Upper lobe of right lung (tissue), 1 donor: ENCODE data around the gene ARPP19. TPM values are rescaled to one million over a fixed set of nuclear protein-coding genes. Genes with fewer than 3 reads are reported as not detected.

ENCODE experiments used
- ATAC-seq: fragments of 200-7000 bp; cut with Tn5 transposase; one replicate; pipeline ENCODE4 v1.9.1; 2020; ENCODE audit warnings: mild to moderate bottlenecking, moderate library complexity
- DNase-seq: peaks from one replicate; pipeline ENCODE4 v3.0.0-alpha.2; 2020
- H3K27ac ChIP-seq: fragments of 200-600 bp; one replicate; pipeline ENCODE4 v1.8.0; 2022
- H3K27me3 ChIP-seq: fragments of 200-600 bp; one replicate; pipeline ENCODE4 v1.8.0; 2022; ENCODE audit warnings: mild to moderate bottlenecking
- H3K36me3 ChIP-seq: fragments of 200-600 bp; one replicate; pipeline ENCODE4 v1.8.0; 2022
- H3K4me1 ChIP-seq: fragments of 200-600 bp; one replicate; pipeline ENCODE4 v1.8.0; 2022
- H3K4me3 ChIP-seq: fragments of 200-600 bp; one replicate; pipeline ENCODE4 v1.8.0; 2022; ENCODE audit warnings: mild to moderate bottlenecking
- H3K9me3 ChIP-seq: fragments of 200-600 bp; one replicate; pipeline ENCODE4 v1.8.0; 2022
- intact Hi-C: fragments of 100-400 bp; cut with DNase I; formaldehyde crosslinking; loops from one replicate; pipeline ENCODE4 v1.11.0; 2022
- total RNA-seq: library from RNA; stranded (reverse); fragmentation: NEBNext Ultra II Directional; extraction: Animal tissue kit (Norgen Biotek cat#: 25700); gene quantifications from one replicate; pipeline ENCODE4 v1.2.1, GENCODE V29; 2021
- TF ChIP-seq, protein P1 (sequence below): fragments of 200-600 bp; IDR thresholded peaks from one replicate; pipeline ENCODE4 v1.8.0; 2022; ENCODE audit warnings: antibody characterized with exemption
- donor health status: DM: no; HTN: yes; CAD: no; lungs with severe emphysema.

Gene ARPP19
- total RNA-seq, 1 donor from 2014 or later: 156 TPM

DNA sequence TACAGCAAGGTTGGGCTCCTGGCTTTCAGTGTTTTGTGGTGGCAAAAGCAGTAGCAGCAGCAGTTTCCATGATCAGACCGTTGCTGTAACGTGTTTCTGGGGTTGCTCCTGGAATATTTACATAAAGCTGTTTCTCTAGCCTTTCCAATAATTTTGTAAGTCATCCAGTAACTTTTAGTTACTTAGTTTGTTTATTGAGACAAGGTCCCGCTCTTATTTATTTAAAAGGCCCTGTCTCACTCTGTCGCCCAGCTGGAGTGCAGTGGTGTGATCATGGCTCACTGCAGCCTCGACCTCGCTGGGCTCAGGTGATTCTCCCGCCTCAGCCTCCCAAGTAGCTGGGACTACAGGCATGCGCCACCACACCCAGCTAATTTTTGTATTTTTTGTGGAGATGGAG lies 31.4 kb downstream of the ARPP19 start:
- no peaks in the 10 kb centered on the region for H3K36me3 ChIP-seq
- ATAC-seq (no peak), DNase-seq (no peak)
- H3K27me3 ChIP-seq: no peaks in the 10 kb centered on the region
- TF ChIP-seq, protein P1, sequence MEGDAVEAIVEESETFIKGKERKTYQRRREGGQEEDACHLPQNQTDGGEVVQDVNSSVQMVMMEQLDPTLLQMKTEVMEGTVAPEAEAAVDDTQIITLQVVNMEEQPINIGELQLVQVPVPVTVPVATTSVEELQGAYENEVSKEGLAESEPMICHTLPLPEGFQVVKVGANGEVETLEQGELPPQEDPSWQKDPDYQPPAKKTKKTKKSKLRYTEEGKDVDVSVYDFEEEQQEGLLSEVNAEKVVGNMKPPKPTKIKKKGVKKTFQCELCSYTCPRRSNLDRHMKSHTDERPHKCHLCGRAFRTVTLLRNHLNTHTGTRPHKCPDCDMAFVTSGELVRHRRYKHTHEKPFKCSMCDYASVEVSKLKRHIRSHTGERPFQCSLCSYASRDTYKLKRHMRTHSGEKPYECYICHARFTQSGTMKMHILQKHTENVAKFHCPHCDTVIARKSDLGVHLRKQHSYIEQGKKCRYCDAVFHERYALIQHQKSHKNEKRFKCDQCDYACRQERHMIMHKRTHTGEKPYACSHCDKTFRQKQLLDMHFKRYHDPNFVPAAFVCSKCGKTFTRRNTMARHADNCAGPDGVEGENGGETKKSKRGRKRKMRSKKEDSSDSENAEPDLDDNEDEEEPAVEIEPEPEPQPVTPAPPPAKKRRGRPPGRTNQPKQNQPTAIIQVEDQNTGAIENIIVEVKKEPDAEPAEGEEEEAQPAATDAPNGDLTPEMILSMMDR: no peak
- no peaks in the 10 kb centered on the region for H3K9me3 ChIP-seq
- H3K4me1 ChIP-seq: no peaks in the 10 kb centered on the region
- H3K27ac ChIP-seq: no peak overlapping the region
- no peak overlapping the region for H3K4me3 ChIP-seq
- intact Hi-C loops: no loop called here

DNA sequence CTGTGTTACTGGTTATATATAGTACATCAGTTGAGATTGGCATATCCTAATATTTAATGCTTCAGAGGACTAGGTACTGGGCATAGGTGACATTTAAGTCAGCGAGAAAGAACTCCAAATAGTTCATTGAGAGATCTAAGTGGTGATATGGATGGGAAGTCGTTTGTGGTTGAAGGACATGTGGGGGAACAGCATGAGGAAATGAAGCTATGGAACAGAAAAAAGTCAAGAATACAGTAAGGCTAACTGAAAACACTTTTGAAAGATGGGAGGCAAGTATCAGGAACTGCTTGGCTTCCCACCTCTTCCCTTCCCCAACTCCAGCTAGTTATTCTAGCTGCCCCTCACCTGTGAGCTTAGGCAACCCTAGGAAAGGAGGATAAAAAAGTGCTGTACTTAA lies 36.4 kb downstream of the ARPP19 start:
- ATAC-seq (no peak), DNase-seq (no peak)
- Histone ChIP-seq H3K36me3 (no peaks in the 10 kb centered on the region), H3K27ac (no peak overlapping the region), H3K9me3 (no peaks in the 10 kb centered on the region), H3K4me3 (no peak overlapping the region), H3K4me1 (peaks cover 16% of the 10 kb centered on the region), H3K27me3 (peaks cover 6% of the 10 kb centered on the region)
- TF ChIP-seq, protein P1: no peak
- intact Hi-C loops: no loop called here

DNA sequence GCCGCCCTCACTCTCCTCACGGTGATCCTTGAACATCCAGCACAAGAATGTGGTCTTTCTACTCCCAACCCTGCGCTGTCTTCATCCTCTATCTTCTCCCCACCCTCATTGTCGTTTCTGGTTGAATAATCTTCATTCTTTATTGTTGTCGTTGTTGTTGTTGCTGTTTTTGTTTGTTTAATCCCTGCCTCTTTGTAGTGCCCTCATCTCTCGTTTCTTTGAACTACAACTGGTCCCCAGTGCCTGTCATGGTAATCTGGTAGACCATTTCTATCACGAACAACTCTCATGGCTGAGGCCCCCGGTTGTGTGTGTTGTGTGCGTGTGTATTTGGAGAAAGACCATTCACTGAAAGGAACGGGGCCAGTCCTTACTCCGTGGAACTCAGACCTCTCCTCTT lies 38.9 kb downstream of the ARPP19 start:
- ATAC-seq (no peak), DNase-seq (no peak)
- H3K9me3 ChIP-seq: no peaks in the 10 kb centered on the region
- peaks cover 6% of the 10 kb centered on the region for H3K27me3 ChIP-seq
- TF ChIP-seq, protein P1: no peak
- H3K4me1 ChIP-seq: peaks cover 16% of the 10 kb centered on the region
- no peak overlapping the region for H3K4me3 ChIP-seq
- H3K36me3 ChIP-seq: no peaks in the 10 kb centered on the region
- no peak overlapping the region for H3K27ac ChIP-seq
- intact Hi-C loops: no loop called here

DNA sequence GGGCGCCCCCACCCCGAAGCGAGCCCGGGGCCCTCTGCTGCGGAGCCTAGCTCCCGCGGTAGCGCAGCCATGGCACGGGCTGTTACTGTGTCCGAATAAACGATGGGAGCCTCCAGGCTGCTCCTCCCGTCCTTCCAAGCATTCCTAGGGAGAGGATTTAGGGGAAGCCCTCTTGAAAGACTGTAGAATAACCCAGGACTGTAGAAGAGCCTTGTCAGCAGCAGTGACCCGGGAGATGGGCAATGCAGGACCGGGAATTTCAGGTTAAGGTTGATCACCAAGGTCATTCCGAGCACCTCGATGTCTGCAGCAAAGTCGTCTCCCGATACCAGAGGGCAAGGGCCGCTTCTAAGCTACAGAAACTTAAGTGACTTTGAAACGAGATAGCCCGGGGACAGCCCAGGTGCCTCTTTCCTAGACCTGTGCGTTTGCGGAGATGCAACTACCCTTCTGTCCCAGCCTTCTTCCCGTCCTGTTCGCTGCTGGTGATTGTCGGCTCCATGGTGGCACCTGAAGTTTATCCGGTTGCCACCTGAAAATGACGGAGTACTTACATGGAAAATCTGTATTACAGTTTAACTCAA lies 39.4 kb downstream of the ARPP19 start:
- H3K9me3 ChIP-seq: no peaks in the 10 kb centered on the region
- intact Hi-C loops: no loop called here
- H3K27ac ChIP-seq: peak overlapping the region; percentile 67
- H3K36me3 ChIP-seq: no peaks in the 10 kb centered on the region
- peak overlapping the region; percentile 68 for H3K4me3 ChIP-seq
- TF ChIP-seq, protein P1: no peak
- peaks cover 16% of the 10 kb centered on the region for H3K4me1 ChIP-seq
- H3K27me3 ChIP-seq: peaks cover 6% of the 10 kb centered on the region
- no peak for DNase-seq
- no peak for ATAC-seq

DNA sequence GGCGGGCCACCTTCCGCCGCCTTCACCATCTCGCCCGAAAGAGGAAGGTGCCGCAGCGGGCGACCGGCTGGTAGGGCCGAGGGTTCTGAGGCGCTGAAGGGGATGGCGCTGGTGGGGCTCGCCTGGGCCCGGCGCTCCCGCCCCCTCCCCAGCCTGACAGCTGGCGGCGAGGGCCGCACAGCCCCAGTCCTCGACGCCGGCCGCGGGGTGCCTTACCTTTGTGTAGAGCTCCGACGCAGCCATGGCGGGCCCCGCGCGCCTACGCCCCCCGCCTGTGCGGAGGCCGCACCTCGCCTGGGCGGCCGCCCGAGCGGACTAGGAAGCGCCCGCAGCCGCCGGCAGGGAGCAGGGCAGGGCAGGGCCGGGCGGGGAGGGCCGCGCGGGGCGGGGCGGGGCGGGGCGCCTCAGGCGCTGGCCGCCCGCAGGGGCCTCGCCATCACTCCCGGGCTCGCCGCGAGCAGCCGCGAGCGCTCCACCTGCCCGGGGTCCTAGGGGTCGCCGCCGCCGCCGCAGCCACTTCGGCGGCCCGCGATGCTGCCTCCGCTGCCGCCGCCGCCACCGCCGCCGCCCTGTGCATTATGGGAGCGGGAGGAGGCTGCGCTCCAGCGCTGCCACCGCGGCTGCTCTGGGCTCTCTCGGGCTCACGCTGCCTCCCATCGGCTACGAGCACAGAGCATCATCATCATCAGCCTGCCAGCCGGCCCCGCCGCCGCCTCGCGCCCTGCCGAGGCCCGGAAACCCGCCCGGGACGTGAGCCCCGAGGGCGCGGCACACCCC lies 40.1 kb downstream of the ARPP19 start, which contains the start of gene MYO5A:
TSS of gene MYO5A (minus strand) at position 317 of the 777 bp plus-strand sequence. CDS start at position 243, 74 bp downstream.
- TF ChIP-seq, protein P1: no peak
- DNase-seq (peak; percentile 88), ATAC-seq (peak; percentile 94)
- Histone ChIP-seq H3K36me3 (no peaks in the 10 kb centered on the region), H3K4me1 (peaks cover 16% of the 10 kb centered on the region), H3K27me3 (peaks cover 6% of the 10 kb centered on the region), H3K9me3 (no peaks in the 10 kb centered on the region), H3K4me3 (peak within 1 kb of the TSS; percentile 68), H3K27ac (peak within 1 kb of the TSS; percentile 82)
- intact Hi-C loops: no loop called here
